Measurements from ENCODE around the gene VAV2. TPM values are rescaled to one million over a fixed set of nuclear protein-coding genes. Genes with fewer than 3 reads are reported as not detected.

The VAV2 gene
- total and polyA plus RNA-seq, 7 donors: 3.8 to 23.3 (median 7.2) TPM

GRCh38 chr9:133893191-133893994 lies 98.7 kb downstream of the VAV2 start:
- intact Hi-C loops (cut with DNase I): no loop called here
- H3K9me3 ChIP-seq: no peaks in the 10 kb centered on the region
- no peaks in the 10 kb centered on the region for H3K4me1 ChIP-seq
- no peaks in the 10 kb centered on the region for H3K27me3 ChIP-seq
- H3K27ac ChIP-seq: no peak overlapping the region
- no peak for TF ChIP-seq POLR2AphosphoS5 (IDR thresholded peaks at IDR 0.05)
- TF ChIP-seq, protein P1, sequence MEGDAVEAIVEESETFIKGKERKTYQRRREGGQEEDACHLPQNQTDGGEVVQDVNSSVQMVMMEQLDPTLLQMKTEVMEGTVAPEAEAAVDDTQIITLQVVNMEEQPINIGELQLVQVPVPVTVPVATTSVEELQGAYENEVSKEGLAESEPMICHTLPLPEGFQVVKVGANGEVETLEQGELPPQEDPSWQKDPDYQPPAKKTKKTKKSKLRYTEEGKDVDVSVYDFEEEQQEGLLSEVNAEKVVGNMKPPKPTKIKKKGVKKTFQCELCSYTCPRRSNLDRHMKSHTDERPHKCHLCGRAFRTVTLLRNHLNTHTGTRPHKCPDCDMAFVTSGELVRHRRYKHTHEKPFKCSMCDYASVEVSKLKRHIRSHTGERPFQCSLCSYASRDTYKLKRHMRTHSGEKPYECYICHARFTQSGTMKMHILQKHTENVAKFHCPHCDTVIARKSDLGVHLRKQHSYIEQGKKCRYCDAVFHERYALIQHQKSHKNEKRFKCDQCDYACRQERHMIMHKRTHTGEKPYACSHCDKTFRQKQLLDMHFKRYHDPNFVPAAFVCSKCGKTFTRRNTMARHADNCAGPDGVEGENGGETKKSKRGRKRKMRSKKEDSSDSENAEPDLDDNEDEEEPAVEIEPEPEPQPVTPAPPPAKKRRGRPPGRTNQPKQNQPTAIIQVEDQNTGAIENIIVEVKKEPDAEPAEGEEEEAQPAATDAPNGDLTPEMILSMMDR (IDR thresholded peaks at IDR 0.05): peak in 1 of 4 experiments; percentile 2
- H3K36me3 ChIP-seq: no peaks in the 10 kb centered on the region
- 89 to 92% methylated on average over 40 of the region's 40 CpGs for WGBS, 2 donors
- H3K4me3 ChIP-seq: no peak overlapping the region
- no peak for DNase-seq

DNA sequence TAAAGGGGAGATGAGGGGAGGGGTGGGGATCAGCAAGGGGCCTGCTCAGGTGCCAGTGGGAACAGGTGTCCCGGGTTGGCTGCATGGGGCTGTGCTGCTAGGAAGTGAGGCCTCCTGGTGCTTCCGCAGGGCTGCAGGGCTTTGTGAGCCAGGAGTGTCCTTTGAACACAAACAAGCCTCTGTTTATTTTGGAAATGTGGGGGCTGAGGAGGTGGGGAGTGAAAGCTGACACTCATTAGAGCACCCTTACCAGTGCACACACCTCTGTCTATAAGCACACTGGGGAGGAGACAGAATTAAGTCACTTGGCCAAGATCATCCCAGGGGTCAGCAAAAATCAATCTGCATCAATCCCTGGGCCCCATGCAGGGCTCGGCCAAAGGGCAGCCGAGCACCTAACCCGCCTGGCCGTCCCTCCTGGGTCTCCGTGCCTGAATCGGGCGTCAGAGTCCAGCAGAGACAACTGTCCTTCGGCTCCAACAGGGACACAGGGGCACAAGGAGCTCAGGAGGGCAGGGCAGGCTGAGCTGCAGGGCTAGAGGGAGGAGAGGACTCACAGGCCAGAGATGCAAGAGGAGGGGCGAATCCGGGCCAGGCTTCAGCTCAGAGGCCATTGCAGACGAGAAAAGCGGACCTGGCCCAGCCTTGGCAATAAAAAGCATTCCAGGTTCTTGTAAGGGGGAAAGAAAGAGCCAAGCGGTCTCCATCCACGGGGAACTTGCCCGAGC lies 99.8 kb downstream of the VAV2 start:
- TF ChIP-seq POLR2A (IDR thresholded peaks at IDR 0.05) (no peak), EP300 (IDR thresholded peaks at IDR 0.05) (no peak), POLR2AphosphoS5 (IDR thresholded peaks at IDR 0.05) (no peak)
- Histone ChIP-seq H3K4me1 (no peaks in the 10 kb centered on the region), H3K27ac (no peak overlapping the region), H3K4me3 (no peak overlapping the region), H3K36me3 (no peaks in the 10 kb centered on the region), H3K9me3 (no peaks in the 10 kb centered on the region), H3K27me3 (no peaks in the 10 kb centered on the region)
- intact Hi-C loops (cut with DNase I): no loop called here
- no peak for DNase-seq
- WGBS, 2 donors: 26 to 68% methylated on average over 17 of the region's 17 CpGs

GRCh38 chr9:133891741-133892140 lies 100.4 kb downstream of the VAV2 start:
- intact Hi-C loops (cut with DNase I): no loop called here
- H3K27me3 ChIP-seq: no peaks in the 10 kb centered on the region
- TF ChIP-seq POLR2AphosphoS5 (IDR thresholded peaks at IDR 0.05) (no peak), POLR2A (IDR thresholded peaks at IDR 0.05) (no peak), EP300 (IDR thresholded peaks at IDR 0.05) (no peak)
- TF ChIP-seq, protein P1 (IDR thresholded peaks at IDR 0.05): no peak

DNA sequence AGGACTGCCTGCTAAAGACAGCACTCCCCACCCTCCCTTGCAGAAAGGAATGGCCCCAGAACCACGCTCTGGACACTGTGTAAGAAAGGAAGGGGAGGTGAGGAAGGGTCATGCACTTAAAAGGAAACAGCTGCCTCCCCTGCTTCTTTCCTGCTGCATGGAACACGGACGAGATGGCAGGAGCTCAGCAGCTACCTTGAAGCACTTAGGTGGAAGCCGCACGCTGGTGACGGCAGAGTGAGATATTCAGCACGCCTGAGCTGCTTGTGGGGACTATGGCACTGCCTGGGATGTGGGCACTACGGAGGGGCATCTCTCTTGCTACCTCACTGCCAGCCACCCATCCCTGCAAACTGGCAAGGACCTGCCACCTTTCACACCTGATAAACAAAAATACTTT lies 101.5 kb downstream of the VAV2 start:
- Histone ChIP-seq H3K4me3 (no peak overlapping the region), H3K36me3 (no peaks in the 10 kb centered on the region), H3K9me3 (no peaks in the 10 kb centered on the region), H3K27me3 (no peaks in the 10 kb centered on the region), H3K27ac (no peak overlapping the region), H3K4me1 (no peaks in the 10 kb centered on the region)
- intact Hi-C loops (cut with DNase I): no loop called here
- DNase-seq: no peak
- no peak for TF ChIP-seq EP300 (IDR thresholded peaks at IDR 0.05)
- TF ChIP-seq POLR2A (IDR thresholded peaks at IDR 0.05): no peak
- TF ChIP-seq, protein P1 (IDR thresholded peaks at IDR 0.05): no peak
- TF ChIP-seq POLR2AphosphoS5 (IDR thresholded peaks at IDR 0.05): no peak
- 91 to 93% methylated on average over 8 of the region's 8 CpGs for WGBS, 2 donors

More at GRCh38 chr9:133891741-133892140, 100.4 kb downstream of the VAV2 start:
- 54 to 79% methylated on average over 7 of the region's 7 CpGs for WGBS, 2 donors
- DNase-seq: no peak
- H3K4me1 ChIP-seq: no peaks in the 10 kb centered on the region
- H3K36me3 ChIP-seq: no peaks in the 10 kb centered on the region
- H3K9me3 ChIP-seq: no peaks in the 10 kb centered on the region
- H3K4me3 ChIP-seq: no peak overlapping the region
- H3K27ac ChIP-seq: no peak overlapping the region

- WGBS, 2 donors: 89 to 91% methylated on average over 24 of the region's 24 CpGs
- Histone ChIP-seq H3K27ac (no peak overlapping the region), H3K36me3 (no peaks in the 10 kb centered on the region), H3K9me3 (no peaks in the 10 kb centered on the region), H3K4me1 (no peaks in the 10 kb centered on the region), H3K27me3 (no peaks in the 10 kb centered on the region), H3K4me3 (no peak overlapping the region)
- no peak for DNase-seq
- intact Hi-C loops (cut with DNase I): no loop called here
- TF ChIP-seq, protein P1 (IDR thresholded peaks at IDR 0.05): no peak
- TF ChIP-seq EP300 (IDR thresholded peaks at IDR 0.05): no peak
- TF ChIP-seq POLR2A (IDR thresholded peaks at IDR 0.05): no peak
- TF ChIP-seq POLR2AphosphoS5 (IDR thresholded peaks at IDR 0.05): no peak
Measured at GRCh38 chr9:133889584-133890301, 102.4 kb downstream of the VAV2 start.

All from sigmoid colon (tissue), 7 donors.